Stimulated activated CD4-positive, alpha-beta T cell treated with anti-CD3 and anti-CD28 coated beads, TNF-alpha, amount 100 ng/mL, for 4 hours (primary cell): ENCODE measurements around the gene NUDT4B.
"Not testable (repeated sequence)": the region's sequence is repeated elsewhere in the genome, so short reads cannot be mapped to it uniquely, and the experiment has no call there.

Experiments used
- DNase-seq, 3 experiments: peaks; one replicate each; pipeline ENCODE4 v3.0.0-alpha.2; 2020; ENCODE audit warnings: low read depth in 3 of 3

The NUDT4B gene

DNA sequence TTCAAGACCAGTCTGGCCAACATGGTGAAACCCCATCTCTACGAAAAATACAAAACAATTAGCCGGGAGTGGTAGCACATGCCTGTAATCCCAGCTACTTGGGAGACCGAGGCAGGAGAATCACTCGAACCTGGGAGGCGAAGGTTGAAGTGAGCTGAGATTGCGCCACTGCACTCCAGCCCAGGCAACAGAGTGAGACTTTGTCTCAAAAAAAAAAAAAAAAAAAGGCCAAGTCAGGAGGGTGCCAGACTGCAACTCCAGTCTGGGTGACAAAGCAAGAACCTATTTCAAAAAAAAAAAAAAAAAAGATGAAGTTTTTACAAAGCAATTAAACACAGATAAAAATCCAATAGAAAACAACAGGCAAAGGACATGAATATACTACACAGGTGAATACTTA is 9.9 kb upstream of the NUDT4B start:
- DNase-seq = not testable (repeated sequence)

DNA sequence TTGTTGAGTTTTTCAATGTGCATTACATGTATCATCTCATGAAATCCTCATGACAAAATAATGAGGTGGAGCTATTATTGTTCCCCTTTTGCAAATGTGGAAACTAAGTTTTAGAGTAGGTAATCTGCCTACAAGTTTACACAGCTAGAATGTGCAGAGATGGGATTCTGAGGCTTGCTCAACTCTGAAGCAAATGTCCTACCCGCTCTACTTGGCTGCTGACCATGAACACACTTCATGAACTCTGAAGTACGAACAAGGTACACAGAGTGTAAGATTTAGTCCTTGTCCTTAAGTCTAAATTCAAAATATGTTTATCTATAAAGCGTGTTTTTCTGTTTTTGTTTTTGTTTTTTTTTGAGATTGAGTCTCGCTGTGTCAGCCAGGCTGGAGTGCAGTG is 5.4 kb upstream of the NUDT4B start:
- DNase-seq = not testable (repeated sequence)

DNA sequence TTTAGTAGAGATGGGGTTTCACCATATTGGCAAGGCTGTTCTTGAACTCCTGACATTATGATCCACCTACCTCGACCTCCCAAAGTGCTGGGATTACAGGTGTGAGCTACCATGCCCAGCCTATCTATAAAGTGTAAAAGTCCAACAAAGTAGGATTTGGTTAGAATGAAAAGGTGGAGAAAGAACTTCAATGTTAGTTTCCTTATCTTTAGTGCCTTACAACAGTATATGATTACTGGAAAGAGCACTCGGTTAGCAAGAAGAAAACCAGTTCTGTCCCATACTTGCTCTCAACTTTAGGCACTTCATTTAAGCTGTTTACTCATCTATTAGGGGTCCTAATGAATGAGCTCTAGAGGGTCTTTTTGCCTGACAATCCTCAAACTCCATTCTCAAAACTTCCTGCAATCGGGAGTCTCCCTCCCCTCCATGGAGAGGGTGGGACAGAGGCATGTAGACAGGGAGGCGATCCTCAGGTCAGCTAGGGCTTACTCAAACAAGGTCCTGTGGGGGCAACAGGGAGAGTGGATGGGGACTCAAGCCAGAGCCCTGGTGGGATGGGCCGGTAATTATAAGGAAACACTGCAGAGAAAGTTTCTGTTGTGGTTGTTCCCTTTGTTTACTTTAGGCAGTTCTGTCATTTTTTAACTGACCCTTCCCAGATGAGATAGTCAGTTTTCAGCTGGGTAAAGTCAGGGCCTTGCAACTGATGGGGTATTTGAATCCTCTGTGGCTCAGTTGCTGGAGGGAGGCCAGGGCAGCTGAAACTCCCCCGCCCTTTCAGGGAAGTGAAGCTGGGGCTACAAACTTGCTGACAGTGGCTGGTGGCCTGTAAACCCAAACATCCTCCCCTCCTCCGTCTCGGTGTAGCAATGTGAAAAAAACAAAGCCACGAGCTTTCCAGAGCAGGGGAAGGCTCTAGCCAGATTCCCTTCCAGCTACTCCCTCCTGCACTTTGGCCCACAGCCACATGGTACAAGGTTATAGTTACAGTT is 4.6 kb upstream of the NUDT4B start:
- DNase-seq = not testable (repeated sequence)

DNA sequence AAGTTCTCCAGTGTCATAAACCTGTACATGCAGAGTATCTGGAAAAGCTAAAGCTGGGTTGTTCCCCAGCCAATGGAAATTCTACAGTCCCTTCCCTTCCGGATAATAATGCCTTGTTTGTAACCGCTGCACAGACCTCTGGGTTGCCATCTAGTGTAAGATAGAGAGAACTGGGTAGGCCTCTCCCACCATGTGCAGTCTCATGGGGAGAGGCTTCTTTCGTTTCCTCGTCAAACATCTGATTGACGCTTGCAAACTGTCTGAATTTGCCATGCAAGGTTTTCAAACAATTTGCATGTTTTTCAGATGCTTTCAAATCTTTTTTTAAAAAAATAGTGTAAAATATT is 734 bp downstream of the NUDT4B start:
- DNase-seq = not testable (repeated sequence)

DNA sequence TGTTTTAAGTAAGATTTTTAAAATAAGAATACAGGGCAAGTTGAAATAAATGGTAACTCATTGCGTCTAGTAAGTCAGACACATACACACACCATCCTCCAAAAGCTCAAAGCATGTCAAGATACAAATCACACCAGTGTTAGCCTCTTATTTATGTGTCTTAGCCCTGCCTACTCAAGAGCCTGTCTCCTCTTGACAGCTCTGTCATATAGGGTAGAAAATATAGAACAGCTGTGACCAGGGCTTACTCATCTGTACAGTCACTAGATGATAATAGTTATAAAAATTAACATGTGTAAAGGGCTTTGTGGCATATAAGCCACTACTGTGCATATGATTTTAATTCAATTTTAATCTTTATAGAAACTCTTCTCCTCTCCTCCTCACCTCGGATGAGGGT is 7.7 kb downstream of the NUDT4B start:
- DNase-seq = not testable (repeated sequence)

DNA sequence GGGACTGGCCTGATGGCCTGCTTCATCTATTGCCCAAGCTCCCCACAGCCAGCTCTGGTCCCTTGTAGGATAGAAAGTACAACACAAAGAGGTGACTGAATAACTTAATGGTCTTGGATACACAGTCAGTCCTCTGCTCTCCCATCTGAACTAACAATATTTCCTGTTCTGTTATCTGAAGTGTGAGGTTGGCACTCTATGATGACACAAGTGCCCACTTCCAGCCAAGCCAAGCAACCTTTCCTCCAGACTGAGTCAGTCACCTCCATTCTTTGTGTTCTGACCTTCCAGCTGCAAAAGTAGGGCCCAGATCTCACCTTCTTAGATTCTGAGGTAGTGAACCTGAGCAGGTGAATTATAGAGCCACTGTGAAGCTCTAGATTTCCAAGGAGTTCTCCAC is 8.9 kb downstream of the NUDT4B start:
- DNase-seq = not testable (repeated sequence)

DNA sequence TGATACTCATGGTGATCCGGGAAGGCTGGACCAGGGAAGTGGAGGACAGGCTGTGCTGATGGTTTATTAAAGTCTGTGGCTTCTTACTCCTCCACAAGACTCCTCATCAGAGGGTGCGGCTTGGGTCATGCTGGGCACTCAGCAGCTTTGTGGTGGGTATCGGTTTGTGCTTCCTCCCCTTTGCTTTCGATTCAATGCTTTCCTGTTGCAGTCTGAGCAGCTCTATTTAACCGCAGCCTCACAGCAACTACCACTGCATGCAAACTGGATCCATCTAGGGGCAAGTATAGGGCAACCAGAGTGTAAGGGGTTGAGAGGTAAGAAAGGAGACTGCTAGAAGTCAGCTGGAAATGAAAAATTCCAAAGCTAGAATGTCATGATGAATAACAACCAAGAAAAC is 9.8 kb downstream of the NUDT4B start:
- DNase-seq = not testable (repeated sequence)

DNA sequence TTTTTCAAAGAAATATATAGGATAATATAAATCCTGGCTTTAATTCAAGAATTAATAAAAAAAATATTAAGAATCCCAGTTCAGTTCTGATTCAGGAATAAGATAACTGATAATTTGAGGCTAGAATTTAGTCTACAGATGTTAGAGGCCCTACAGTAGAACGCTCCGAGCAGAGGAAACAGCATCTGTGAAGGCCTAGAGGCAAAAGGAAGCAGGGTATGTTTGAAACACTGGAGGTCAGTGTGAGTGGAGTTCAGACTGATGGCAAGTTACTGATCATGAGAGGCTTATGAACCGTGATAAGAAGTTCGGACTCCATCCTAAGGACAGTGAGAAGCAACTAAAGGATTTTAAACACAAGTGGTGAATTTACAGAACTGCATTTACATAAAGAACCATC is 10.4 kb downstream of the NUDT4B start:
- DNase-seq = not testable (repeated sequence)

DNA sequence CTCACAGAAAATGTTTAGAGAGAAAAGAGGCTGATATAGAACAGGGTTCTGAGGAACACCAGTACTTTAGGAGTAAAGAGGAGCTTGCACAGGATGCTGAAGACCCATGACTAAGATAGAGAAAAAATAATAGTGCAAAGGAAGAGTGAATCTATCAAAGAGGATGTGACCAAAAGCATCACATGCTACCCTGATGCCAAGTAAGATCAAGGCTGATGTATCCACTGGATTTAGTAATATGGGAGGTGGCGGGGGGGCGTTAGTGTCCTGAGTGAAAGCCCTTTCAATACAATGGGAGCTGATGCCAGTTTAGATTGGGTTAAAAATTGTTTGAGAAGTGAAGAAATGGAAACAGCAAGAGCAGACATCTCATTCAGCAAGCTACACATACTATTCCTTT is 11.2 kb downstream of the NUDT4B start:
- DNase-seq = not testable (repeated sequence)

DNA sequence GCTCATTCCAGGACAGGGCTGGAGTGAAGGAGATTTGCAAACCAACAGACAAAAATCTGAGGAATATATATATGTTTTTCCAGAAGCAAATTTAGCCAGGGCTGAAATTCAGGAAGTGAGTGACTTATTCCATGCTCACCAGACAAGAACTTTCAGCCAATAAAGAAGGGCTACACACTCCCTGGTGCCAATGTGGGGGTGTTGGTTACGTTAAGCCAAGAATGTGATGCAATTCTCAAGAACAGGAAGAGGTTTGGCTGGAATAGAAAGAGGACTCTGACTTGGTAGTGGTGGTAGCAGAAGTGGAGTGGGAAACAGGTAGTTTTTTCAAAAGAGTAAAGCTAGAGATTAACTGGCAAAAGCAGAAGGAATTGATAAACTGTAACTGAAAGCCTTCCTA is 11.6 kb downstream of the NUDT4B start:
- DNase-seq = not testable (repeated sequence)

DNA sequence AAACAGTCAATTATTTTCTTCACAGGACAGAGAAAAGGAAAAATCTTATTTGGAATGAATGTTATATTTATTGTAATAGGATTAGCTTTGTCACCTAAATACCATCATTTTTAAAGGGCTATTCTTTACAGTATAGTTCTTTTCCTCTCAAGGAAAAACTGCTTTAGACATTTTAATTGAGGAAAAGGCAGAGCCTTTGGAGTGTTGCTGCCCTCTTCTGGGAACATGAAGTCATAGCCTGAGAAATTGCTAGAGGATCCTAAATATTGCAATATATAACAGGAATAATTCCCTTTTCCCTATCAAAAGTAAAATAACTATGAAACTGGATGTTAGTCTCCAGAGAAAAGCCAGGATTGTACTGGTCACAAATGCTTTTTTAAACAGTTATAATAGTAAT is 12.8 kb downstream of the NUDT4B start:
- not testable (repeated sequence) for DNase-seq

DNA sequence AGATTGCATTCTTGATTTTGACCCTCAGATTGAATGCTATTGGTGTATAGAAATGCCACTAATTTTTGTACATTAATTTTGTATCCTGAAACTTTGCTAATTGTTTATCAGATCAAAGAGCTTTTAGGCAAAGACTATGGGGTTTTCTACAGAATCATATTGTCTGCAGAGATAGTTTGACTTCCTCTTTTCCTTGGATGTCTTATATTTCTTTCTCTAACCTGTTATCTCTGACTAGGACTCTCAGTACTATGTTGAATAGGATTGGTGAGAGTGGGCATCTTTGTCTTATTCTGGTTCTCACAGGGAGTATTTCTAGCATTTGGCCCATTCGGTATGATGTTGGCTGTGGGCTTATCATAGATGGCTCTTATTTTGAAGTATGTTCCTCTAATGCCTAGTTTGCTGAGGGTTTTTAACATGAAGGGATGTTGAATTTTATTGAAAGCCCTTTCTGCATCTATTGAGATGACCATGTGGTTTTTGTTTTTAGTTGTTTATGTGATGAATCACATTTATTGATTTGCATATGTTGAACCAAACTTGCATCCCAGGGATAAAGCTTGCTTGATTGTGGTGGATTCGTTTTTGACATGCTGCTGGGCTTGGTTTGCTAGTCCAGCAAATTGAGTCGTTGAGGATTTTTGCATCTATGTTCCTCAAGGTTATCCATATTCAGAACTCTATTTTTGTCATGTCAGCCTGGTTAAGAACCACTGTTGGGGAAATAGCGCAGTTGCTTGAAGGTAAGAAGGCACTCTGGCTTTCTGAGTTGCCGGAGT is 16.9 kb downstream of the NUDT4B start:
- DNase-seq = not testable (repeated sequence)

DNA sequence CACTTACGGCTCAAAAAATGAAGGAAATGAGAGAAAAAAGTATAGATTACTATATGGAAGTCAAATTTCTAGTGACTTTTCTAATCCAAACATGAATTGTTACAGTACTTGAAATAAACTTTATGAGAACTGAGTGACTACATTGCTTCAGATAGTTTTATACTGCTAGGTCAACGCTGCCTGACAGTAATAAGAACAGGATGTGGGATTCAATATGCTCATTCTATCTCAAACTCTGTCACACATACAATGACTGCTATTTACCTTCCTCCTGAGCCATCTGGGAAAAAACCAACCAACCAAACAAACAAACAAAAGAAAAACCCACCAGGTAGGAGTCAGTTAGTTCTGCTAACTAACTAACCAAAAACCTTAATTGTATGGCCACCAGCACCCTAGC is 20.0 kb downstream of the NUDT4B start:
- not testable (repeated sequence) for DNase-seq

DNA sequence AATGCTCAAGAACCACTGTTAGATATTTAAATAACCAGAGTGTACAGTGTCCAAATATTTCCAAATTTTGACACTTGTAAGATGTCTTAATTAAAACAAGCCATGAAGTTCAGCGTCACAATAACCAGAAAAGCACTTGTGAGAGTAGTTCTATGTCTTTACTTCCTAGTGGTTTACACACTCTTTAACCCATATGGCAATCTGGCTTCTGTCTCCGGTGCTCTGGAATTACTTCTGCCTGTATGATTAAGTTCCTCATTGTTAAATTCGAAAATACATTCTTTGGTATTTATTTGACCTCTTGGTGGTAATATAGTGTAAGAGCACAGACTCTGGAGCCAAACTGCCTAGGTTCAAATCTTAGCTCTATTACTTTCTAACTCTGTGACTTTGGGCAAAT is 20.9 kb downstream of the NUDT4B start:
- not testable (repeated sequence) for DNase-seq

DNA sequence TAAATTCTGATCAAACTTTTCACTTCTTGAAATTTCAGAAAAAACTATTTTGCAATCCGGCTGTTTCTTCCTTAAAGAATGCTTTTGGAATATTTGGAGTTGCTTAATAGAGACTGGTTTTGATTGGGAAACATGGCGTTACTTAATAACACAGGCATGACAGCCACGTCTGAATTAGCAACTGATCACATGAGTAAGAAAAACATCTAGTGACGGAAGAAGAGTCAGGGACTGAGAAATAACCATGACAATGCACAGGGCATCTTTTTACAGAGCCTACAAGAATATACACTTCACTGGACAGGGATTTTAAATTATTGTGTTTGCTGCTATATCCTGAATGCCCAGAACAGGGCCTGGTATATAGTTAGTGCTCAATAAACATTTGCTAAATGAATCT is 25.1 kb downstream of the NUDT4B start:
- DNase-seq = not testable (repeated sequence)

DNA sequence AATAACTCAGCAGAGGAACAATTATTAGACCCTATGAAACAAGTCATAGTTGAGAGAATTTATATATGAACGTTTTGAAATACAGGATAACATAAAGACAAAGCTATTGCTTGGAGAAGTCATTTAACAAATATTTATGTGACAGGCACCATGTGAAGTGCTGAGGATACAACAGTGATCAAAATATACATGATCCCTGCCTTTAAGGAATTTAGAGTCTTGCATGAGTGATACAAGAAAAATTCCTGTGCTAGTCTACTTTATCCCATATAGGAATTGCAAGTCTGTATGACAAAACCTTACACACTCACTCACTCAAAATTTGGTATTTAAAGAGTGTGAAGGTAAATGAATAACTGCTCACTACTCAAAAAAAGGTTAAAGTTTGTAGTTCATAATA is 25.5 kb downstream of the NUDT4B start:
- not testable (repeated sequence) for DNase-seq

DNA sequence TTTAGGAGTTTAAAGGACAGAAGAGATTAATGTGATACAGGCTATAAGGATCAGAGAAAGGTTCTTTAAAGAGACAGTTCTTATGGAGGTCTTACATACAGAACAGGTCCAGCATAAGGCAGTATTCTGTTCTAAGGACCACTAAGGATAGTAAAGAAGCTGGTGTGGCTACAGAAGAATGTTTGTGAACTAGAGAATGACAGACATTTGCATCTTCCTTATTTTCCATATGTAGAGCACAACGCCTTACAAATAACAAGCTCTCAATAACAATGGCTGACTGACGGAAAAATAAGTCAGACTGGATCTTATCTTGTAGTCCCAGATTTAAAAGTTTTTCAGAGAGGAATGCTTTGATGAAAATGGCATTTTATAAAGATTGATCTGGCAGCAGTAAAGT is 26.7 kb downstream of the NUDT4B start:
- DNase-seq = not testable (repeated sequence)

DNA sequence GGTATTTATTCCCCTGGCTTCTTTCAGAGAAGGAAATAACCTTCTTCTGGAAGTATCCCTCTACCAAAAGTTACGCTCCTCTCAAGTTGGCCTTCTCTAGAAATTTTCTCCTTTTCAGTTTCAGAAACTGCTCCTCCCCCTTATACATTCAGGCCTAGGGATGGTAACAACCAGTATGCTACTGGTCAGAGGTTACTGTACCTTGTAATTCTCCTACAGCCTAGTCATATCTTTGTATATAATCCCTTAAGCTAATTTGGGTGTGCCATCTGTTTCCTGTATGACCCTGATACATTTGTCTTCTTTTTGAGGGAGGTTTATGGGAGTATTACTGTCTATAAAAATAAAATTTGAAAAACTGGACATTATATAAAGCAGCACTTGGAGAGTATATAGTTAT is 29.1 kb downstream of the NUDT4B start:
- not testable (repeated sequence) for DNase-seq

DNA sequence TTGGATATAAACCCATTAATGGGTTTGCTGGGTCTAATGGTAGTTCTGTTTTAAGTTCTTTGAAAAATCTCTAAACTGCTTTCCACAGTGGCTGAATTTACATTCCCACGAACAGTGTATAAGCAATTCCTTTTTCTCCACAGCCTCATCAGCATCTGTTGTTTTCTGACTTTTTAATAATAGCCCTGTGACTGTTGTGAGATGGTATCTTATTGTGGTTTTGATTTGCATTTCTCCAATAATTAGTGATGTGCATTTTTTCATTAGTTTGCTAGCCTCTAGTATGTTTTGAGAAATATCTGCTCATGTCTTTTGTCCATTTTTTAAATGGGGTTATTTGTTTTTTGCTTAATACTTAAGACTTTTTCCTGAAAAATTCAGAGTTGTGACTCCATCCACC is 31.8 kb downstream of the NUDT4B start:
- DNase-seq = not testable (repeated sequence)

DNA sequence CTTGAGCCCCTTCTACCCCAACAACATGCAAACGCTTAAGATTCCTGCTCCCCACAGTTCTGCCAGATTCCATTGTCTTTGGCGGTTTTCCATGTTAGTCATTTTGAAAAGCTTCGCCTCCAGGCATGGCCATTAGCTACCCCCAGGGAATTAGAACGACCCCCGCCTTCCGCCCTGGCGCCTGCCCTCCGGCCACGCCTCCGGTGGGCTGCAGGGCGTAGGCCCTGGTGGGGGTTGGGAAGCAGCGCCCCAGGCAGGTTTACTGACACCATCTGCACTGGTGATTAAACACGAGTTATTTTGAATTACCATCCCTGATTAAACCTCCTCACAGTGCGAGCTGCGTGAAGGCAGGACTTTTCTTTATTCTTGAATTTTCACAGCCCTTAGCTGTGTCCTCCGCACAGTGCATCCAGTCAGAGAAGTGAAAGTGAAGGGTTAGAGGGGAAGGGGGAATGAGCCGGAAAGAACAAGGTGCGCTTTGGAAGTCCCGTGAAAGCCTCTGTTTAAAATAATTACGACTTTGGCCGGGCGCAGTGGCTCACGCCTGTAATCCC is 43.0 kb downstream of the NUDT4B start:
- DNase-seq = not testable (repeated sequence)

DNA sequence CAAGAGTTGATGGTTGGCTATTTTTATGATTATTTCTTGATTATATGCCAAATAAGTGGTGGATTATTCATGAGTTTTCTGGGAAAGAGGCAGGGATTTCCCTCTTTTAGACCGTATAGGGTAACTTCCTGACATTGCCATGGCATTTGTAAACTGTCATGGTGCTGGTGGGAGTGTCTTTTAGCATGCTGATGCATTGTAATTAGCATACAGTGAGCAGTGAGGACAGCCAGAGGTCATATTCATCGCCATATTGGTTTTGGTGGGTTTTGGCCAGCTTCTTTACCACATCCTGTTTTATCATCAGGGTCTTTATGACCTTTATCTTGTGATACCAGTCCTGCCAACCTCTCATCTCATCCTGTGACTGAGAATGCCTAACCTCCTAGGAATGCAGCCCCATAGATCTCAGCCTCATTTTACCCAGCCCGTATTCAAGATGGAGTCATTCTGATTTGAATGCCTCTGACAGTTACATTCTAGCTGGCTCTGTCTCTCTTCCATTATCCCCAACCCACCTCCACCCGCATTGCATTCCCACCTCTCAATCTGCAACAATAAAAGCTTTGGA is 45.3 kb downstream of the NUDT4B start:
- not testable (repeated sequence) for DNase-seq
